WTC11 (cell line): ENCODE results near the gene SHKBP1.

Source experiments
- FOXP1 ChIP-seq: sonication (generic); formaldehyde crosslinking; IDR thresholded peaks from 2 replicates; pipeline ENCODE4 v1.8.0; 2022; ENCODE audit warnings: missing genetic modification reagents, mild to moderate bottlenecking, moderate library complexity, borderline replicate concordance
- NFE2L1 ChIP-seq: sonication (generic); formaldehyde crosslinking; IDR thresholded peaks from 2 replicates; pipeline ENCODE4 v1.8.1; 2023; ENCODE audit warnings: missing genetic modification reagents
- TF ChIP-seq, protein P1 (sequence below): fragments of 200-600 bp; IDR thresholded peaks from 2 replicates; pipeline ENCODE4 v1.8.0; 2022; ENCODE audit warnings: antibody characterized with exemption
- TF ChIP-seq, protein P2 (sequence below): sonication (generic); formaldehyde crosslinking; IDR thresholded peaks from 2 replicates; pipeline ENCODE4 v1.8.0; 2023; ENCODE audit warnings: missing genetic modification reagents
- TF ChIP-seq, protein P3 (sequence below): sonication (generic); formaldehyde crosslinking; IDR thresholded peaks from 2 replicates; pipeline ENCODE4 v1.8.1; 2022; ENCODE audit warnings: mild to moderate bottlenecking, missing genetic modification reagents, moderate library complexity, borderline replicate concordance

- TF ChIP-seq, protein P1, sequence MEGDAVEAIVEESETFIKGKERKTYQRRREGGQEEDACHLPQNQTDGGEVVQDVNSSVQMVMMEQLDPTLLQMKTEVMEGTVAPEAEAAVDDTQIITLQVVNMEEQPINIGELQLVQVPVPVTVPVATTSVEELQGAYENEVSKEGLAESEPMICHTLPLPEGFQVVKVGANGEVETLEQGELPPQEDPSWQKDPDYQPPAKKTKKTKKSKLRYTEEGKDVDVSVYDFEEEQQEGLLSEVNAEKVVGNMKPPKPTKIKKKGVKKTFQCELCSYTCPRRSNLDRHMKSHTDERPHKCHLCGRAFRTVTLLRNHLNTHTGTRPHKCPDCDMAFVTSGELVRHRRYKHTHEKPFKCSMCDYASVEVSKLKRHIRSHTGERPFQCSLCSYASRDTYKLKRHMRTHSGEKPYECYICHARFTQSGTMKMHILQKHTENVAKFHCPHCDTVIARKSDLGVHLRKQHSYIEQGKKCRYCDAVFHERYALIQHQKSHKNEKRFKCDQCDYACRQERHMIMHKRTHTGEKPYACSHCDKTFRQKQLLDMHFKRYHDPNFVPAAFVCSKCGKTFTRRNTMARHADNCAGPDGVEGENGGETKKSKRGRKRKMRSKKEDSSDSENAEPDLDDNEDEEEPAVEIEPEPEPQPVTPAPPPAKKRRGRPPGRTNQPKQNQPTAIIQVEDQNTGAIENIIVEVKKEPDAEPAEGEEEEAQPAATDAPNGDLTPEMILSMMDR: no peak
- TF ChIP-seq, protein P2, sequence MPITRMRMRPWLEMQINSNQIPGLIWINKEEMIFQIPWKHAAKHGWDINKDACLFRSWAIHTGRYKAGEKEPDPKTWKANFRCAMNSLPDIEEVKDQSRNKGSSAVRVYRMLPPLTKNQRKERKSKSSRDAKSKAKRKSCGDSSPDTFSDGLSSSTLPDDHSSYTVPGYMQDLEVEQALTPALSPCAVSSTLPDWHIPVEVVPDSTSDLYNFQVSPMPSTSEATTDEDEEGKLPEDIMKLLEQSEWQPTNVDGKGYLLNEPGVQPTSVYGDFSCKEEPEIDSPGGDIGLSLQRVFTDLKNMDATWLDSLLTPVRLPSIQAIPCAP (CRISPR knock-in tag): no peak
- TF ChIP-seq FOXP1 (CRISPR knock-in tag) (no peak), NFE2L1 (CRISPR knock-in tag) (no peak)
- TF ChIP-seq, protein P3, sequence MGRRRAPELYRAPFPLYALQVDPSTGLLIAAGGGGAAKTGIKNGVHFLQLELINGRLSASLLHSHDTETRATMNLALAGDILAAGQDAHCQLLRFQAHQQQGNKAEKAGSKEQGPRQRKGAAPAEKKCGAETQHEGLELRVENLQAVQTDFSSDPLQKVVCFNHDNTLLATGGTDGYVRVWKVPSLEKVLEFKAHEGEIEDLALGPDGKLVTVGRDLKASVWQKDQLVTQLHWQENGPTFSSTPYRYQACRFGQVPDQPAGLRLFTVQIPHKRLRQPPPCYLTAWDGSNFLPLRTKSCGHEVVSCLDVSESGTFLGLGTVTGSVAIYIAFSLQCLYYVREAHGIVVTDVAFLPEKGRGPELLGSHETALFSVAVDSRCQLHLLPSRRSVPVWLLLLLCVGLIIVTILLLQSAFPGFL: no peak
Observed at GRCh38 chr19:40580619-40581018, 3.9 kb downstream of the SHKBP1 start.
